ENCODE data around the gene GMNN.

Gene GMNN

DNA sequence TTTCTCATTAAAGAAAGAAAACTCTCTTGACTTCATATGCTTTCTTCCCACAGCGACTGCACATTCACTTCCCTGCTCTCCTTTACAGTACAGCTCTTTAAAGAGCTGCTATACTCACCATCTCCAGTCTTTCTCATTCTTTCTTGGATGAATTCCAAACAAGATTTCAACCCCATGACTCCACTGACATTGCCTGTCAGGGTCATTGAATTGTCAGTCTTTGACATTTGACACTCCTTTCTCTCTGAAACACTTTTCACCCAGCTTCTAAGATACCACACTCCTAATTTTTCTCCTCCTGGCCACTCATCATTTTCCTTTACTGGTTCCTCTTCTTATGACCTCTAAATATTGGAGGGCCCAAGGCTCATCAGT, 24.8 kb downstream of the GMNN start:
- Histone ChIP-seq H3K27ac (ENCODE audit: low read depth, low read length) (no peak overlapping the region), H3K9me3 (ENCODE audit: control insufficient read depth in 1 of 2, low read length in 2 of 2) (no peaks in the 10 kb centered on the region), H3K36me3 (ENCODE audit: control insufficient read depth in 1 of 2, insufficient read depth in 2 of 2, low read length in 2 of 2) (no peaks in the 10 kb centered on the region)

DNA sequence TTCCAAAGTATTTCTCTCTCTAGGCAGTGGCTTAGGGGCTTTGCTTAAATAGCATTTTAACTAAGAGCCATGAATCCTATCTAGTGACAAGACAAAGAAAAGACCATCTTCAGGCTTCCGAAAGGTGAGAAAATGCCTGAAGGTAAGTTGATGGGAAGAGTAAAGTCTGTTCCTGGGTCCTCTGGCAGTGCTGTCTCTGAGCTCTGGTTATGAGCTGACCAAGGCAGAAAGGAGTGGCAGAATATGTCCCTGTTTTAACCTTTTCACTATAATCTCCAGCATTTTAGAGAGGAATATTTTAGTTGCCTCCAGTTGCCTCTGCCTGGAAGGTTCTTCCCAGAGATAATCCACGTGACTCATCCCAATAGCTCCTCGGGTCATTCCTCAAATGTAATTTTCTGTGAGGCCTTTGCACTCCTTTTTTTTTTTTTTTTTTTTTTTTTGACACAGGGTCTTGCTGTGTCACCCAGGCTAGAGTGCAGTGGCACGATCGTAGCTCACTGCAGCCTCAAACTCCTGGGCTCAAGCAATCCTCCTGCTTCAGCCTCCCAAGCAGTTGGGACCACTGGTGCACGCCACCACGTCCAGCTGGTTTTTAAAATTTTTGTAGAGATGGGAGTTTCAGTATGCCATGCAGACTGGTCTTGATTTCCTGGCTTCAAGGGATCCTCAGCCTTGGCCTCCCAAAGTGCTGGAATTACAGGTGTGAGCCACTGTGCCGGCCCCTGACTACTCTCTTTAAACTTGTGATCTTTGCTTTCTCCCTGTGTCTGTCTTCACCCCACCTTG, 27.7 kb downstream of the GMNN start:
- Histone ChIP-seq H3K4me3 (ENCODE audit: low read depth in 1 of 2, low read length in 2 of 2) (no peak overlapping the region), H3K27ac (ENCODE audit: low read depth, low read length) (no peak overlapping the region), H3K36me3 (ENCODE audit: control insufficient read depth in 1 of 2, insufficient read depth in 2 of 2, low read length in 2 of 2) (no peaks in the 10 kb centered on the region)

More for the DNA sequence above, 24.8 kb downstream of the GMNN start:
- H3K9ac ChIP-seq (ENCODE audit: low read depth in 1 of 2, low read length in 2 of 2), result no peak overlapping the region
- H3K27me3 ChIP-seq (ENCODE audit: control insufficient read depth in 1 of 2, insufficient read depth in 2 of 2, low read length in 2 of 2), result no peaks in the 10 kb centered on the region
- H3K4me3 ChIP-seq (ENCODE audit: low read depth in 1 of 2, low read length in 2 of 2), result no peak overlapping the region
- H3K4me1 ChIP-seq (ENCODE audit: control insufficient read depth in 1 of 2, insufficient read depth in 2 of 2, low read length in 2 of 2), result no peaks in the 10 kb centered on the region

DNA sequence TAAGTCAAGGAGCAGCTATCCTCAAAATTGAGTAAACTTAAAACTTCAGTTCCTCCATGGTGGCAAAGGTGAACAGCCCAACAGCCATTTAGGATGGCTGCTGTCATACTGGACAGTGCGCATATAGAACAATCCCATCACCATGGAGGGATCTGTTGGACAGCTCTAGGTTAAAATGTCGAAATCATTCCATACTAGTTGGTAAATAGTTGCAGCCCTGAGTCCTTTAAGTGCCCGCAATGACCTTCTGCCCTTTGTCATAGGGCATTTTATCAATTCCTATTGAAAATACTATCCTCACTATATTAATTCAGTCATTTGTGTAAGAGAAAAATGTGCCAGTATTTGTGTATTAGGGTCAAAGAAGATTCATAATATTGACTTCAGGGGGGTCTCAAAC, 32.8 kb downstream of the GMNN start:
- H3K9me3 ChIP-seq (ENCODE audit: control insufficient read depth in 1 of 2, low read length in 2 of 2), result no peaks in the 10 kb centered on the region
- no peaks in the 10 kb centered on the region for H3K36me3 ChIP-seq (ENCODE audit: control insufficient read depth in 1 of 2, insufficient read depth in 2 of 2, low read length in 2 of 2)
- no peak overlapping the region for H3K9ac ChIP-seq (ENCODE audit: low read depth in 1 of 2, low read length in 2 of 2)
- H3K27ac ChIP-seq (ENCODE audit: low read depth, low read length), result no peak overlapping the region
- no peak overlapping the region for H3K4me3 ChIP-seq (ENCODE audit: low read depth in 1 of 2, low read length in 2 of 2)
- no peaks in the 10 kb centered on the region for H3K4me1 ChIP-seq (ENCODE audit: control insufficient read depth in 1 of 2, insufficient read depth in 2 of 2, low read length in 2 of 2)
- H3K27me3 ChIP-seq (ENCODE audit: control insufficient read depth in 1 of 2, insufficient read depth in 2 of 2, low read length in 2 of 2), result no peaks in the 10 kb centered on the region

More for the DNA sequence above, 27.7 kb downstream of the GMNN start:
- H3K9ac ChIP-seq (ENCODE audit: low read depth in 1 of 2, low read length in 2 of 2), result no peak overlapping the region
- no peaks in the 10 kb centered on the region for H3K27me3 ChIP-seq (ENCODE audit: control insufficient read depth in 1 of 2, insufficient read depth in 2 of 2, low read length in 2 of 2)
- H3K9me3 ChIP-seq (ENCODE audit: control insufficient read depth in 1 of 2, low read length in 2 of 2), result no peaks in the 10 kb centered on the region
- H3K4me1 ChIP-seq (ENCODE audit: control insufficient read depth in 1 of 2, insufficient read depth in 2 of 2, low read length in 2 of 2), result no peaks in the 10 kb centered on the region

DNA sequence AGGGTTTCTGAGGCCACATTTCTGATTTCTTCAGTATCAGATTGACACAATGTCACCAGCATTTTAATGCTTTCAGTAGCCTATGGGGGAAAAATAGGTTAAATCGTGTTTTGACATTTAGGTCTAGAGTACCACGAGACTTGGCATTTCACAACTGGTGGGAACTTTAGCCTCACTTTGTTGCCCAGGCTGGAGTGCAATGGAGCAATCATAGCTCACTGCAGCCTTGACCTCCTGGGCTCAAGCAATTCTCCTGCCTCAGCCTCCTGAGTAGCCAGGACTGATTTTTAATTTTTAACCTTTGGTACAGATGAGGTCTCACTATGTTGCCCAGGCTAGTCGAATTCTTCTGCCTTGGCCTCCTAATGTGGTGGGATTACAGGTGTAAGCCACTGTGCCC, 35.0 kb downstream of the GMNN start:
- Histone ChIP-seq H3K27me3 (ENCODE audit: control insufficient read depth in 1 of 2, insufficient read depth in 2 of 2, low read length in 2 of 2) (no peaks in the 10 kb centered on the region), H3K9ac (ENCODE audit: low read depth in 1 of 2, low read length in 2 of 2) (no peak overlapping the region), H3K27ac (ENCODE audit: low read depth, low read length) (no peak overlapping the region), H3K4me3 (ENCODE audit: low read depth in 1 of 2, low read length in 2 of 2) (no peak overlapping the region), H3K9me3 (ENCODE audit: control insufficient read depth in 1 of 2, low read length in 2 of 2) (no peaks in the 10 kb centered on the region), H3K36me3 (ENCODE audit: control insufficient read depth in 1 of 2, insufficient read depth in 2 of 2, low read length in 2 of 2) (no peaks in the 10 kb centered on the region), H3K4me1 (ENCODE audit: control insufficient read depth in 1 of 2, insufficient read depth in 2 of 2, low read length in 2 of 2) (no peaks in the 10 kb centered on the region)

DNA sequence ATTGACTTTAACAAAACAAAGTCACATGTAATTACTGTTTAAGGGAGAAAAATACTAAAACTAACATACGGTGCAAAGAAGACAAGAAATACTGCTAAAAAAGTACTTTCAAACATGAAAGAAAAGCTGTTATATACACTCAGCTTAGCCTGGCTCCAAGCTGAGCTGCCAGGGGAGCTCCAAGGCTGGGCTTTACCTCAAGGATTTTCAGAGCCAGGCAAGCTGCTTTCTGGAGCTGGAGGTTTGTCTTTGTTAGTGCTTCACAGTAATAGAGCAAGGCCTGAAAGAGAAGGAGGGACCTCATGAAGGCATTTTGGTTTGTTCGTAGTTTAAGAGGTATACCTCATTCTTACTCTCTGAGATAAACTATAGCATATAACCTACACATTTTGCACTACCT, 43.6 kb downstream of the GMNN start:
- no peak overlapping the region for H3K9ac ChIP-seq (ENCODE audit: low read depth in 1 of 2, low read length in 2 of 2)
- no peaks in the 10 kb centered on the region for H3K4me1 ChIP-seq (ENCODE audit: control insufficient read depth in 1 of 2, insufficient read depth in 2 of 2, low read length in 2 of 2)
- no peaks in the 10 kb centered on the region for H3K27me3 ChIP-seq (ENCODE audit: control insufficient read depth in 1 of 2, insufficient read depth in 2 of 2, low read length in 2 of 2)
- no peaks in the 10 kb centered on the region for H3K36me3 ChIP-seq (ENCODE audit: control insufficient read depth in 1 of 2, insufficient read depth in 2 of 2, low read length in 2 of 2)
- no peaks in the 10 kb centered on the region for H3K9me3 ChIP-seq (ENCODE audit: control insufficient read depth in 1 of 2, low read length in 2 of 2)
- no peak overlapping the region for H3K27ac ChIP-seq (ENCODE audit: low read depth, low read length)
- no peak overlapping the region for H3K4me3 ChIP-seq (ENCODE audit: low read depth in 1 of 2, low read length in 2 of 2)

DNA sequence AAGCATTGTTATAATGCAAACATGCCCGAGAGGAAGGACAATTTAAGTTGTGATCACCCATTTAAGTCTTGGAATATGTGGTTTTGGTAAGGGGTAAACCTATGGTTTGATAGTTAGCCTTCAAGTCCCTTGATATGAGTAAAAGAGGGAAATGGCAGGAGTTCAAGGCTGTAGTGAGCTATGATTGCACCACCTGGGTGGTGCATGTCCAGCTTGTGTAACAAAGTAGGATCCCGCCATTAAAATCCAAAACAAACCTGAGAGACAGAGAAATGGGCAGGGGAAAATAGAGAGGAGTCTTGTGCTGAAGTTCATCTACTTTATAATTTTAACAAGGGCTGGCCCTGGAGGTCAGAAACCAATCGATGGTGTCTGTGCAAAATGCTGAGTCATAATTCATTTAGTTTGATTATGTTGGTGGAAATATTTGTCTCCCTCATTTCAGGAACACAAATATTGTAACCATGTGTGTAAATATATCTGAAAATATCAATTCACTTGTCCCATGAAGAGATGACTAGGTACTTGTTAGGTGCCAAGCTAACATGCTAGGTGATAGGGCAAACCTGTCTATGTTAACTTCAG, 47.2 kb downstream of the GMNN start:
- H3K9ac ChIP-seq (ENCODE audit: low read depth in 1 of 2, low read length in 2 of 2), result no peak overlapping the region
- no peaks in the 10 kb centered on the region for H3K4me1 ChIP-seq (ENCODE audit: control insufficient read depth in 1 of 2, insufficient read depth in 2 of 2, low read length in 2 of 2)
- no peak overlapping the region for H3K4me3 ChIP-seq (ENCODE audit: low read depth in 1 of 2, low read length in 2 of 2)
- no peaks in the 10 kb centered on the region for H3K36me3 ChIP-seq (ENCODE audit: control insufficient read depth in 1 of 2, insufficient read depth in 2 of 2, low read length in 2 of 2)
- H3K27me3 ChIP-seq (ENCODE audit: control insufficient read depth in 1 of 2, insufficient read depth in 2 of 2, low read length in 2 of 2), result no peaks in the 10 kb centered on the region
- H3K9me3 ChIP-seq (ENCODE audit: control insufficient read depth in 1 of 2, low read length in 2 of 2), result no peaks in the 10 kb centered on the region
- no peak overlapping the region for H3K27ac ChIP-seq (ENCODE audit: low read depth, low read length)

DNA sequence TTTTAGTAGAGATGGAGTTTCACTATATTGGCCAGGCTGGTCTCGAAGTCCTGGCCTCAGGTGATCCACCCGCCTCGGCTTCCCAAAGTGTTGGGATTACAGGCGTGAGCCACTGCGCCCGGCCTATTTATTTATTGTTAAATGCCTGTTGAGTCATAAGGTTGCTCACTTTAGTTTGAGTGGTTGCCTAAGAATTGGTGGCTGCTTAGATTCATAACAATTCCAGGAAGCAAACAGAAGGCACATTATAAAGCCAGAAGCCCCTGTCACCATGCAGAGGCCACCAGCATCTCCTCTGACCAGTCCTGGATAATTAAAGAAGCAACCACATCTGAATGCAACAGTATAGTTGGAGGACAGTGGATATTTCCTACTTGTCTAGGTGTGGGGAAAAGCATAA, 48.0 kb downstream of the GMNN start:
- Histone ChIP-seq H3K27me3 (ENCODE audit: control insufficient read depth in 1 of 2, insufficient read depth in 2 of 2, low read length in 2 of 2) (no peaks in the 10 kb centered on the region), H3K36me3 (ENCODE audit: control insufficient read depth in 1 of 2, insufficient read depth in 2 of 2, low read length in 2 of 2) (no peaks in the 10 kb centered on the region), H3K9ac (ENCODE audit: low read depth in 1 of 2, low read length in 2 of 2) (no peak overlapping the region), H3K4me3 (ENCODE audit: low read depth in 1 of 2, low read length in 2 of 2) (no peak overlapping the region), H3K9me3 (ENCODE audit: control insufficient read depth in 1 of 2, low read length in 2 of 2) (no peaks in the 10 kb centered on the region), H3K4me1 (ENCODE audit: control insufficient read depth in 1 of 2, insufficient read depth in 2 of 2, low read length in 2 of 2) (no peaks in the 10 kb centered on the region), H3K27ac (ENCODE audit: low read depth, low read length) (no peak overlapping the region)

DNA sequence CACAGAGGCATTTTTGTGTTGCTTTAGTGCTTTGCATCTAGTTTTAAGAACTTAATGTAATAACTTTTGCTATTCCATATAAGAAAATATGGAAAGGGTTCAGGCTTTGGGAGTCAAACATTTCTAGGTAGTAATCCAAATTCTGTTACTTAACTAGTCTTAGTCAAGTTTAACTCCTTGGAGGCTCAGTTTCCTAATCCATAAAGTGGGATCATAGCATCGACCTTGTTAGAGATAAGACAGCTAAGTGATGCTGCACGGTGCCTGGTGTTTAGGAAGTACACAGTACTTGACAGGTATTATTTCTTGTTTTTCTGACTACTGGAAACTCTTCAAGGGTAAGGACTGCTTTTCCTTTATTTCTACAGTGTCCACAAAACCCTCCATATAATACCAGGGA, 48.4 kb downstream of the GMNN start:
- Histone ChIP-seq H3K36me3 (ENCODE audit: control insufficient read depth in 1 of 2, insufficient read depth in 2 of 2, low read length in 2 of 2) (no peaks in the 10 kb centered on the region), H3K4me1 (ENCODE audit: control insufficient read depth in 1 of 2, insufficient read depth in 2 of 2, low read length in 2 of 2) (no peaks in the 10 kb centered on the region), H3K9me3 (ENCODE audit: control insufficient read depth in 1 of 2, low read length in 2 of 2) (no peaks in the 10 kb centered on the region), H3K27me3 (ENCODE audit: control insufficient read depth in 1 of 2, insufficient read depth in 2 of 2, low read length in 2 of 2) (no peaks in the 10 kb centered on the region), H3K27ac (ENCODE audit: low read depth, low read length) (no peak overlapping the region), H3K9ac (ENCODE audit: low read depth in 1 of 2, low read length in 2 of 2) (no peak overlapping the region), H3K4me3 (ENCODE audit: low read depth in 1 of 2, low read length in 2 of 2) (no peak overlapping the region)

DNA sequence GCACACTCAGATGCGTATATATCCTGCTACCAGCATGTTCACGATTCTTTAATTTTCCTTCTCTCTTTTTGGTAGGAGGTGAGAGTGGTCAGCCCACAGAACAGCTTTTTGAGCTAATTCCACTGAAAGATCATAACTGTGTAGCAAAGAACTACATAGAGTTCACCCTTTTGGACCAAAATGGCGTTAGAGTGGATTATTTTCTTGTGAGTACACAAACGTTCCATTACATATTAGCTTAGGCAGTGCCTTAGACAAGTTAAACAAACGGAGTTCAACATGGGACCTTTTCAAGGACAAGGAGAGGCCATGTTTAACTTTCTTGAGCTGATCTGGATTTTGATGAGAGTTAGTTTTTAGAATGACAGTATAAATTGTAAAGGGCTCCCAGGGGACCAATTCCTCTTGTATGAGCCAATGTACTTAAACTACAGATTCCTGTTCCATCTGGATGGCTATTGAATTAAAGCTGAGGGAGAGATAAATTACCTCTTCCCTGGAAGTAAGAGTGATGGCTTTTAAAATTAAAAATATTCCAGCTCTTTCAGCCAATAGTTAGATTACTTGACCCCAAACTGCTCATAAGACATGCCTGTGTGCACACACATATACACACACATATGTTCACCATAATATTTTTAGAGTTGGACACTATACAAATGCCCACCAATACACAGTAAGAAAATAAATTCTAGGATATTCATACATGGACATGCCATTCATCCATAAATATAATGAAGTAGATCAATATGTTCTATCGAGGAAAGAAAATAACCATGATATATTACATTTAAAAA, 49.6 kb downstream of the GMNN start:
- Histone ChIP-seq H3K27me3 (ENCODE audit: control insufficient read depth in 1 of 2, insufficient read depth in 2 of 2, low read length in 2 of 2) (no peaks in the 10 kb centered on the region), H3K9me3 (ENCODE audit: control insufficient read depth in 1 of 2, low read length in 2 of 2) (no peaks in the 10 kb centered on the region), H3K36me3 (ENCODE audit: control insufficient read depth in 1 of 2, insufficient read depth in 2 of 2, low read length in 2 of 2) (no peaks in the 10 kb centered on the region), H3K9ac (ENCODE audit: low read depth in 1 of 2, low read length in 2 of 2) (no peak overlapping the region), H3K4me3 (ENCODE audit: low read depth in 1 of 2, low read length in 2 of 2) (no peak overlapping the region), H3K27ac (ENCODE audit: low read depth, low read length) (no peak overlapping the region), H3K4me1 (ENCODE audit: control insufficient read depth in 1 of 2, insufficient read depth in 2 of 2, low read length in 2 of 2) (no peaks in the 10 kb centered on the region)

DNA sequence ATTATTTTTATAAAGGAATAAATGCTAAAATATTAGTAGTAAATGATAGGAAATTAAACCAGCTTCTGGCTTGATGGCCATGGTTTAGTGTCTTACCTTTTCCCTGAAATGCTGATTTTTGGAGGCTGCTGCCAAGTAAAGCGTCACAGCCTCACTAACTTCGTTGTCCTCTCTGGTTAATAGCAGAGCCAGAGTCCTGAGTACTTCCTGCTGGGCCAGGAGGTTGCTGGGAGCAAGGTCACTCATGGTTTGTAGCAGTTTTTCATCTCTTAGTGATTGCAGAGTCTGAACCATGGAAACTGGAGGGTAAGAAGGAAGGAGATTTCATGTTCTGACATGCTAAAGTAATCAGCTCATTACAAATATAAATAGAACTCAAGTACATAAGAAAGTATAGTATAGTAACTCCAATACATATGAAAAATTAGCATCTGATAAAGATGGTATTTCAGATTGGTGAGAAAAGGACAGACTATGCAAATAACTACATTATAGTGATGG, 50.4 kb downstream of the GMNN start:
- Histone ChIP-seq H3K27me3 (ENCODE audit: control insufficient read depth in 1 of 2, insufficient read depth in 2 of 2, low read length in 2 of 2) (no peaks in the 10 kb centered on the region), H3K9me3 (ENCODE audit: control insufficient read depth in 1 of 2, low read length in 2 of 2) (no peaks in the 10 kb centered on the region), H3K27ac (ENCODE audit: low read depth, low read length) (no peak overlapping the region), H3K4me3 (ENCODE audit: low read depth in 1 of 2, low read length in 2 of 2) (no peak overlapping the region), H3K4me1 (ENCODE audit: control insufficient read depth in 1 of 2, insufficient read depth in 2 of 2, low read length in 2 of 2) (no peaks in the 10 kb centered on the region), H3K9ac (ENCODE audit: low read depth in 1 of 2, low read length in 2 of 2) (no peak overlapping the region), H3K36me3 (ENCODE audit: control insufficient read depth in 1 of 2, insufficient read depth in 2 of 2, low read length in 2 of 2) (no peaks in the 10 kb centered on the region)
